Measurements from ENCODE around the gene LEF1. TPM values are rescaled to one million over a fixed set of nuclear protein-coding genes. Genes with fewer than 3 reads are reported as not detected.

Gene LEF1
- total RNA-seq (1 to 10 TPM in 2 of 4 donors, under 1 TPM in 2; 0.62 to 5.1 (median 0.88) TPM), polyA plus RNA-seq (0.20 TPM)
- long read RNA-seq, donor 1, result 0 reads
- long read RNA-seq, donor 2, result 0 reads
- long read RNA-seq, donor 3, partial matches to known transcripts, result 0 of 2 reads
- long read RNA-seq, donor 3, other reads (novel, unspliced or antisense), result 0 of 2 reads
- long read RNA-seq, donor 4, result 0 reads

DNA sequence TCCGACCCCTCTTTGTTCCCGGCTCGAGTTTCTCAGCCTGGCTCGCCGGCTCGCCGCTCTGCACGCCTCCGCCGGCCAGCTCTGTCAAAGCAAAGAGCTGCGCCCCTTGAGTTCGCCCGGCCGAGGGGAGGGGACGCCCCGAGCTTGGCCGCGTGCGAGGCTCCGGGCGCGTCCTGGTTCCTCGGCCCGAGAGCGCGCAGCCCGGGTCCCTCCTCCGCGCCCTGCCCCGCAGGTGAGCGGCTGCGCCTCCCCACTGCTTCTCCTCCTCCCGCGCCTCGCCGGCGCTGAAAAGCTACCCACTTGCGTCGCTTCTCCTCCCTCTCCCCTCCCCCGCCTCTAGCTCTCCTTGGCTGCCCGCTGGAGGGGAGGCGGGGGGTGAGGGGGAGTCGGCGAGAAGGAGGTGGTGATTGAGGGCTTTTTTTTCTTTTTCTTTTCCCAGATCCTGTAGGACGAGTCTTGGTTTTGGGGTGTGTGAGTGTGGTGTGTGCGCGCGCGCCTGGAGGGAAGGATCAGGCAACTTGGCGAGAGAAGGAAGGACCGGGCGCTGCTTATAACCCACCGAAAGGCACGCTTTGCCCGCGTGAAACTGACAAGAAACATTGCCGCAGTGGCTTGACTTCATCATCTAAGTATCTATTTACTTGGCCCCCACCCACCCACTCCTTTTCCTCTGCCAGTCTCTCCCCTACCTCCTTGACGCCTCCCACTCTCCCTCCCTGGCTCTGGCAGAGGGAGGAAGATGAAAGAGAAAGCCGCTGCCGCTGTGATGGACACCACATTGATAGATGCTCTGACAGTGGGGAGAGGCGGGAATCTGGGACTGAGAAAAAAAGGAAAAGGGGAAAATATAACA, at the start of gene LEF1:
Gene LEF1, minus strand, starts transcription at position 262 of the 853 bp plus-strand sequence. CDS start 1,165 bp downstream, outside the sequence.
- intact Hi-C loops (cut with DNase I), result no loop called here
- DNase-seq (peak; percentile 32 to 53 (median 43)), ATAC-seq (peak; percentile 27 to 37)
- peaks cover 5% of the 10 kb centered on the region for H3K27me3 ChIP-seq (ENCODE audit: control insufficient read depth, insufficient read depth)
- H3K9me3 ChIP-seq (ENCODE audit: control insufficient read depth, low read length), result no peaks in the 10 kb centered on the region
- H3K27ac ChIP-seq (ENCODE audit: low read length), result no peak within 1 kb of the TSS
- H3K4me3 ChIP-seq (ENCODE audit: low read length), result peak within 1 kb of the TSS; percentile 60
- no peaks in the 10 kb centered on the region for H3K4me1 ChIP-seq (ENCODE audit: control insufficient read depth, insufficient read depth, low read length)
- under 1% methylated on average over 61 of the region's 61 CpGs for WGBS

DNA sequence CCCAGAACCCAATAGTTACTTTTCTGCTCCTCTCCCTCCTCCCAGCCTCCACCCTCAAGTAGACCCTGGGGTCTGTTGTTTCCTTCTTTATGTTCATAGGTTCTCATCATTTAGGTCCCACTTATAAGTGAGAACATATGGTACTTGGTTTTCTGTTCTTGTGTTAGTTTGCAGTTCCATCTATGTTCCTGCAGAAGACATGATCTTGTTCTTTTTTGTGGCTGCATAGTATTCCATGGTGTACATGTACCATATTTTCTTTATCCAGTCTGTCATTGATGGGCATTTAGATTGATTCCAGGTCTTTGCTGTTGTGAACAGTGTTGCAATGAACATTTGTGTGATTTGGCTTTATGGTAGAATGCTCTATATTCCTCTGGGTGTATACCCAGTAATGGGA, 47.8 kb upstream of the LEF1 start:
- Histone ChIP-seq H3K9me3 (ENCODE audit: control insufficient read depth, low read length) (no peaks in the 10 kb centered on the region), H3K4me3 (ENCODE audit: low read length) (no peak overlapping the region), H3K27ac (ENCODE audit: low read length) (no peak overlapping the region), H3K27me3 (ENCODE audit: control insufficient read depth, insufficient read depth) (no peaks in the 10 kb centered on the region), H3K4me1 (ENCODE audit: control insufficient read depth, insufficient read depth, low read length) (no peaks in the 10 kb centered on the region)
- no peak for DNase-seq
- ATAC-seq, result no peak
- intact Hi-C loops (cut with DNase I), result no loop called here

DNA sequence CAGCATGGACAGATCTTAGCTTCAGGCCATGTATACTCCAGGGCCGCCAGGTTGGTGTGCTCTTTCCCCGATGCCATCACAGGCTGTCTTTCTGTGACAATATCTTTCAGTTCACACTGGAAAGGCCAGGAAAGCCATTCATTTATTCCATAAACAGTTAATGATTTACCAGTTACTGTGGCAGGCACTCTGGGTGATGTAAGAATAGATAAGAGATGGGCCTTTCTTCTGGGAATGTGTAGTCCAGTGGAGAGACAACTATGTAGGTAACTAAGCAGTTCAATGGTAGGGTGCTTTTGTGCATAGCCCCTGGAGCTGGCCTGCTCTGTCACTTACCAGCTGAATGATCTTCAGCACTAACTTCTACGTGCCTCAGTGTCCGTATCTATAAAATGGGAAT, 46.3 kb upstream of the LEF1 start:
- no peaks in the 10 kb centered on the region for H3K9me3 ChIP-seq (ENCODE audit: control insufficient read depth, low read length)
- no peak overlapping the region for H3K4me3 ChIP-seq (ENCODE audit: low read length)
- H3K27me3 ChIP-seq (ENCODE audit: control insufficient read depth, insufficient read depth), result no peaks in the 10 kb centered on the region
- intact Hi-C loops (cut with DNase I), result no loop called here
- ATAC-seq (no peak), DNase-seq (no peak)
- WGBS, result 92% methylated on average over 4 of the region's 4 CpGs
- no peak overlapping the region for H3K27ac ChIP-seq (ENCODE audit: low read length)
- H3K4me1 ChIP-seq (ENCODE audit: control insufficient read depth, insufficient read depth, low read length), result no peaks in the 10 kb centered on the region

DNA sequence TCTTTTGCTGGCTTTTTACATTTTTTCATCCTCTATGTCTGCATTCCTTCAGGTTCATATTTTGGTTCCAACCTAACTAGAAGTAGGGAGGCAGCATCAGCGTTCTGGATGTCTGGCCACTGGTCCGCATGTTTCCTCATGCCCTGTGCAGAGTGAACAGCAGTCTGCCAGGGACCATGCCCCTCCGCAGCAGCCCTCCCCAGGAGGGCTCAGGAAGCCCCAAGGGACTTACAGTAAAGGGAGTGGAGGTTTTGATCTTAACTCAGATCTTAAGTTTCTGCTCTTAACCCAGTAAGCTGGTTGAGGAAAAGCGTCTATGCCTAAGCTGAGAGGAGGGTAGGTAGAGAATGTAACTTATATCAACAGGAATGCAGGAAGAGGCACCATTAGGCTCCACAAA, 45.0 kb upstream of the LEF1 start:
- Histone ChIP-seq H3K4me3 (ENCODE audit: low read length) (no peak overlapping the region), H3K9me3 (ENCODE audit: control insufficient read depth, low read length) (no peaks in the 10 kb centered on the region), H3K27me3 (ENCODE audit: control insufficient read depth, insufficient read depth) (no peaks in the 10 kb centered on the region), H3K27ac (ENCODE audit: low read length) (no peak overlapping the region), H3K4me1 (ENCODE audit: control insufficient read depth, insufficient read depth, low read length) (no peaks in the 10 kb centered on the region)
- ATAC-seq (no peak), DNase-seq (no peak)
- 77% methylated on average over 4 of the region's 4 CpGs for WGBS
- intact Hi-C loops (cut with DNase I), result no loop called here

DNA sequence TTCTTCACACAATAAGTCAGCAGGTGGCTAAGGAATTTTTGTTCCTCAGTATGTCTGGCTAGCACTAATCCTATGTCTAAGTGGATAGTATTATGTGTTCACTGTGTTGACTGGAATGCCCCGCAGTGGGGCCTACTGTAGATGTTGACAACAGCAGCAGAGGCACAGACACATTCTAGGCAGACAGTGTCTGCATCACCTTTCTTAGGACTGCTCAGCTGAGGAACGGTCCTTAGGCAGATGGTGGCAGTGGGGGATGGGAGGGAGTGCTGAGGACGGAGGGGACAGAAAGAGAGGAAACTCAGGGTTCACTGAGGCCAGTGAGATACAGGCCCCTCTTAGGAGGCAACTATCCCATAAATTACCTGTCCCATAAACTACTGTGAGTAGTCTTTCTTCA, 44.6 kb upstream of the LEF1 start:
- intact Hi-C loops (cut with DNase I), result no loop called here
- DNase-seq, result no peak
- 58% methylated on average over 3 of the region's 3 CpGs for WGBS
- ATAC-seq, result no peak
- no peak overlapping the region for H3K27ac ChIP-seq (ENCODE audit: low read length)
- H3K9me3 ChIP-seq (ENCODE audit: control insufficient read depth, low read length), result no peaks in the 10 kb centered on the region
- no peaks in the 10 kb centered on the region for H3K27me3 ChIP-seq (ENCODE audit: control insufficient read depth, insufficient read depth)
- H3K4me3 ChIP-seq (ENCODE audit: low read length), result no peak overlapping the region
- H3K4me1 ChIP-seq (ENCODE audit: control insufficient read depth, insufficient read depth, low read length), result no peaks in the 10 kb centered on the region

DNA sequence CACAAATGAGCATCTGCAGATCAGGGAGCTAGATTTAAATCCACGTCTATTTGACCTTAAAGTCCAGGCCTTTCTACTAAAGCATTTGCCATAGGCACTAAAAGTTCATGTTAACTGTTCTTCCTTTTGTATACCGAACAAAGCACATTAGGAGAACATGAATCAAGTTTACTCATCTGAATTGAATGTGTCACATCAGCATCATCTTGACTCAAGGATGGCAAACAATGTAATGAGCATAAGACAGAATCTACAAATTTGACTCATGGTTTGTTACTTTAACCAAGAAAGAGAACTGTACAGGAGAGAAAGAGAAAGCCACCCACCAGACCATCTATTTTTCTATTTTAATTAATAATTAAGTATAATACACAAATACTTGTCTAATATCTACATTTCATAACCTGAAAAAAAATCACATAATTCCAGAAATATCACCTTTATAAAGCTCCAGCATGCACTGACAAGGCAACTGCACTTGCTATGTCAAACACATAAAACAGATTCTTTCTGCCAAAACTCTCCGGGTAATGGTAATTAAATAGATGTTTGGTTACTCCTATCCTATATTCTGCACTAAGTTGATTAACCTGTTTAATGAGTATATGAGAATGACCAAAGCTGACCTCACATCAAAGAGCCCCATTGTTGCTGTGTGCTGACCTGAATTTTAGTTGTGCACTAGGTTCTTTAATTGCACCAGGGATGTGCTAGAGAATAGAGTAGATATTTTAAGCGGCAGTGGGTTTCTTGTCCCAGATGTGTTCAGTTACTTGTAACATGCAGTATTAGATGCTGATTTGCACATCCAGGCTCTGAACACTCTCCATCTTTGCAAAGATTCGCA, 42.5 kb upstream of the LEF1 start:
- 79% methylated on average over 5 of the region's 5 CpGs for WGBS
- intact Hi-C loops (cut with DNase I), result no loop called here
- DNase-seq (no peak), ATAC-seq (no peak)
- Histone ChIP-seq H3K27ac (ENCODE audit: low read length) (no peak overlapping the region), H3K4me3 (ENCODE audit: low read length) (no peak overlapping the region), H3K27me3 (ENCODE audit: control insufficient read depth, insufficient read depth) (no peaks in the 10 kb centered on the region), H3K9me3 (ENCODE audit: control insufficient read depth, low read length) (no peaks in the 10 kb centered on the region), H3K4me1 (ENCODE audit: control insufficient read depth, insufficient read depth, low read length) (no peaks in the 10 kb centered on the region)

DNA sequence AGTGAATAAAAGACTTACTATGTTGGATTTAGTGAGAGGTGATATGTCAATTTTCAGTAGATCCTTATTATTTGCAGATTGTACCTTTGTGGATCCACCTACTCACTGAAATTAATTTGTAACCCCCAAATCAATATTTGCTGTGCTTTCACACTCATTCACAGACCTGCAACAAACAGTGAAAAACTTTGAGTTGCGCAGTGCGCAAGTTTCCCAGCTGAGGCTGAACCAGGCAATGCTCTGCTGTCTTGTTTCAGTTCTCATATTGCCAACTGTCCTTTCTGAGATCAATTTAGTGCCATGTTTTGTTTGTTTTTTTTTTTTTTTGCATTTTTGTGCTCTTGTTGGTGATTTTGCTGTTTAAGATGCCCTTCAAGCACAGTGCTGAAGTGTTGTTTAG, 40.8 kb upstream of the LEF1 start:
- Histone ChIP-seq H3K9me3 (ENCODE audit: control insufficient read depth, low read length) (no peaks in the 10 kb centered on the region), H3K4me1 (ENCODE audit: control insufficient read depth, insufficient read depth, low read length) (no peaks in the 10 kb centered on the region), H3K4me3 (ENCODE audit: low read length) (no peak overlapping the region), H3K27ac (ENCODE audit: low read length) (no peak overlapping the region), H3K27me3 (ENCODE audit: control insufficient read depth, insufficient read depth) (no peaks in the 10 kb centered on the region)
- no peak for ATAC-seq
- 99% methylated on average over 2 of the region's 2 CpGs for WGBS
- DNase-seq, result no peak
- intact Hi-C loops (cut with DNase I), result no loop called here

DNA sequence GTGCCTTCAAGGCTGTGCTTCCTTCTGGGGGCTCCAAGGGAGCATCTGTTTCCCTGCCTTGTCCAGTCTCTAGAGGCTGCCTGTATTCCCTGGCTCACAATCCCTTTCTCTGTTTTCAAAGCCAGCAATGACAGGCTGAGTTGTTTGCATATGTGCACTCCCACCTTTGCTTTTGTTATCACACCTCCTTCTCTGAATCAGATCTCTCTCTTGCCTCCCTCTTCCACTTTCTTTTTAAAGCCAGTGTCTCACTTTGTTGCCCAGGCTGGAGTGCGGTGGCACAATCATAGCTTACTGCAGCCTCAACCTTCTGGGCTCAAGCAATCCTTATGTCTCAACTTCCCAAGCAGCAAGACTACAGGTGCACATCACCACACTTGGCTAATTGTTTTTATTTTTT, 37.1 kb upstream of the LEF1 start:
- ATAC-seq (no peak), DNase-seq (no peak)
- Histone ChIP-seq H3K27ac (ENCODE audit: low read length) (no peak overlapping the region), H3K9me3 (ENCODE audit: control insufficient read depth, low read length) (no peaks in the 10 kb centered on the region), H3K4me3 (ENCODE audit: low read length) (no peak overlapping the region), H3K27me3 (ENCODE audit: control insufficient read depth, insufficient read depth) (no peaks in the 10 kb centered on the region), H3K4me1 (ENCODE audit: control insufficient read depth, insufficient read depth, low read length) (no peaks in the 10 kb centered on the region)
- WGBS, result 95% methylated on average over 1 of the region's 1 CpG
- intact Hi-C loops (cut with DNase I), result no loop called here

DNA sequence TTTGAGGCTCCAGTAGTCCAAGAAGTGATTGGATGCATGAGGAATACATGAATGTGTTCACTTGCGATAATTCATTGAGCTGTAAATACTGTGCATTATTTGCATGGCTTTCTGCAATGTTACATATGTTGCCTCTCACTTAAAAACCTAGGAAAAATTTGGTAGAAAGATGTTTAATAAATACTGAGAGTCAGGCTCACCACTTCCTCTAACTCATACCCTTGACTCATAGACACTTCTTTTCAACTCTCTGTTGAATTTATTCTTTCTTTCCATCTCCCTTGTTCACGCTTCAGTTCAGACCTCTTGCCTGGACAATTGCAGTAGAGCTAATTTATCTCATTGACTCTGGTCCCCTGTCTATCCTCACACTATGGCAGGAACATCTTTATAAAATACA, 35.8 kb upstream of the LEF1 start:
- no peak for ATAC-seq
- no peak for DNase-seq
- intact Hi-C loops (cut with DNase I), result no loop called here
- WGBS, result 94% methylated on average over 2 of the region's 2 CpGs
- Histone ChIP-seq H3K27me3 (ENCODE audit: control insufficient read depth, insufficient read depth) (no peaks in the 10 kb centered on the region), H3K9me3 (ENCODE audit: control insufficient read depth, low read length) (no peaks in the 10 kb centered on the region), H3K4me1 (ENCODE audit: control insufficient read depth, insufficient read depth, low read length) (no peaks in the 10 kb centered on the region), H3K27ac (ENCODE audit: low read length) (no peak overlapping the region), H3K4me3 (ENCODE audit: low read length) (no peak overlapping the region)

DNA sequence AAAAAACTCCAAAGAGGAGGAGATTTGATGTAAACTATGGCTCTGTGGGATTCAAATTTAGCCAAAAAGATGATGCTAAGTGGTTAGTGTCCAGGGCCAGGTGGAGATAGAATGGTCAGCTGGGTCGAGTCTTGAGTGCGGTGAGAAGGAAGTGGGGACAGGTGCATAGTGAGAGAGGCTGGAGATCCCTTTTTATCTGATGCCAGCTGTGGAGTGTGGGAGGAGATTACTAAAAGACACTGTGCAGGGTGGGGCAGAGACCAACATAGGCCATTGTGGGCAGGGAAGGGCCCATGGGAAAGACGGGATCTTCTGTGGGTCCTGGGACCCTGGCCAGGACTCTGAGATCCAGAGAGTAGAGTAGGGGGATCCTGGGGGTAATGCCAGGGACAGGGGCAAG, 34.6 kb upstream of the LEF1 start:
- DNase-seq (no peak), ATAC-seq (no peak)
- Histone ChIP-seq H3K27me3 (ENCODE audit: control insufficient read depth, insufficient read depth) (no peaks in the 10 kb centered on the region), H3K4me1 (ENCODE audit: control insufficient read depth, insufficient read depth, low read length) (no peaks in the 10 kb centered on the region), H3K4me3 (ENCODE audit: low read length) (no peak overlapping the region), H3K27ac (ENCODE audit: low read length) (no peak overlapping the region), H3K9me3 (ENCODE audit: control insufficient read depth, low read length) (no peaks in the 10 kb centered on the region)
- 84% methylated on average over 3 of the region's 3 CpGs for WGBS
- intact Hi-C loops (cut with DNase I), result no loop called here

DNA sequence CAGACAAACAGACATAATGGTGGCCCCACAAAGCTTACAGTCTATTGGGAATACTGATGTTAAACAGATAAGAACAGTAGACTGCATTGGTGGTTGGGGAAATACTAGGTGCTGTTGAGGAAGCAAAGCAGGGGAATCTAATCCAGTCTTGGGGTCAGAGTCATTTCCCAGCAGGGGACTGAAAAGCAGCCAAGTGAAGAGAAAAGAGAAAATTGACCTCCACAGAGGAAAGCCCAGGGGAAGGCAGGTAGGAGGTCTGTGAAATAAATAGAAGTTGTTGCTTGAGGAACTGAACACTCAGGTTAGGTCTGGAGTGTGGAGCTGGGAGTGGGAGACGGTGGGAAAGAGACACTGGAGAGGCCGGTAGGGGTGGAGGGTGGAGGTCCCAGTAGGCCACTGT, 33.0 kb upstream of the LEF1 start:
- Histone ChIP-seq H3K4me1 (ENCODE audit: control insufficient read depth, insufficient read depth, low read length) (no peaks in the 10 kb centered on the region), H3K27me3 (ENCODE audit: control insufficient read depth, insufficient read depth) (no peaks in the 10 kb centered on the region), H3K4me3 (ENCODE audit: low read length) (no peak overlapping the region), H3K9me3 (ENCODE audit: control insufficient read depth, low read length) (no peaks in the 10 kb centered on the region), H3K27ac (ENCODE audit: low read length) (no peak overlapping the region)
- intact Hi-C loops (cut with DNase I), result no loop called here
- DNase-seq (no peak), ATAC-seq (no peak)
- WGBS, result 93% methylated on average over 2 of the region's 2 CpGs
